Right forelimb (tissue), 1 donor: ENCODE measurements around the gene NBAS.
"Not testable (repeated sequence)": the region's sequence is repeated elsewhere in the genome, so short reads cannot be mapped to it uniquely, and the experiment has no call there.

Experiments
- DNase-seq: peaks from one replicate; pipeline ENCODE4 v3.0.0-alpha.2; 2018

Gene NBAS

DNA sequence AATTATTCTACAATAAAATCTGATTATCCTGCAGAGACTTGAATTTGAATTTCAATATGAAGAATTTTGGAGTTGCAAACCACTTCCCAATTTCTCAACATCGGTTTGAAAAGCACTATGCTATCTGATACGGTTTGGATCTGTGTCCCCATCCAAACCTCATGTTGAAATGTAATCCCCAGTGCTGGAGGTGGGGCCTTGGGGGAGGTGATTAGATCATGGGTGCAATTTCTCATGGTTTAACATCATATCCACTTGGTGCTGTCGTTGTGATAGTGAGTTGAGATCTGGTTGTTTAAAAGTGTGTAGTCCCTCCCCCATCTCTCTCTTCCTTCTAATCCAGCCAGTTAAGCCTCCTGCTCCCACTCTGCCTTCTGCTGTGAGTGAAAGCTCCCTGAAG lies 205.7 kb downstream of the NBAS start:
- DNase-seq: no peak

DNA sequence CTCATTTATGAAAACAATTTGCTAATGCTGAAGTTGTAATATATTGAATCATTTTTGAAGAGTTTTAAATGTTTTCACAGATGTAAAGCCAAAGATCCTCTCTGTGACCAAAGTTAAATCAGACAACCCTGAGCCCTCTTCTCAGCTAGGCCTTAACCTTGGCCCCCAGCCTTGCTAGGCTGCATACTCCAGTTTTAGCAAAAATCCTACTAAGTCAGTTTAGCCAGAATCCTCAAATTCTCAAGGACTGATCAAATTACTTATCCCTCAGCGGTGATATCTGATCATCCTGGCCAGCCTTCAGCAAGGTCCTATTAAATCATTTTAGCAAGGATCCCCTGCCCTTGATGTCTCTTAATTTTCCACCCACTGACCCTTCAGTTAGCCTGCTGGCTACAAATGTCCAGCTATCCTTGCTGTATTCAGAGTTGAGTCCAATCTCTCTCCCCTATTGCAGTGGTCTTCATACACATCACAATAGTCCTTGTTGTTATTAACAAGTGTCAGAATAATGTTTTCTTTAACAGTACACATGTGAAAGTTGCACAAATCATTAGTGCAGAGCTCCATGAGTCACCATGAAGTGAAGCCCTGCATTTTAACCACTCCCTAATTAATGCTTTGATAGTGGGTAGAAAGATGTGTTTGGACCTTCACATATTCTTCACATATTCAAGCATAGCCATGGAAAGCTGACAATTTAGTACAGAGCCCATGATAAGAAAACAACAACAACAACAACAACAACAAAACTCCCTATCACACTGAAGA lies 206.4 kb downstream of the NBAS start:
- no peak for DNase-seq

DNA sequence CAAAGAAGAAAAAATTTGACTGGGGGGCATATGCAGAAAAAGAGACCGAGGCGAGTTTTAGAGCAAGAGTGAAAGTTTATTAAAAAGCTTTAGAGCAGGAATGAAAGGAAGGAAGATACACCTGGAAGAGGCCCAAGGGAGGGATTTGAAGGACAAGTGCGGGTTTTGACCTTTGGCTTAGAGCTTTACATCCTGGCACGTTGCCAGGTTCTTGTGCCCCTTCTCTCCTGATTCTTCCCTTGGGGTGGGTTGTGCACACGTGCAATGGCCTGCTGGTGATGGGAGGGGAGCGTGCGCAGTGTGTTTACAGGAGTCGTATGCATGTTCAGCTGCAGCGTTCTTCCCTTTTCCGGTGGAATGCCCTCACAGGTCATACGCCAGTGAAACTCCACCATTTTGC lies 208.8 kb downstream of the NBAS start:
- no peak for DNase-seq

DNA sequence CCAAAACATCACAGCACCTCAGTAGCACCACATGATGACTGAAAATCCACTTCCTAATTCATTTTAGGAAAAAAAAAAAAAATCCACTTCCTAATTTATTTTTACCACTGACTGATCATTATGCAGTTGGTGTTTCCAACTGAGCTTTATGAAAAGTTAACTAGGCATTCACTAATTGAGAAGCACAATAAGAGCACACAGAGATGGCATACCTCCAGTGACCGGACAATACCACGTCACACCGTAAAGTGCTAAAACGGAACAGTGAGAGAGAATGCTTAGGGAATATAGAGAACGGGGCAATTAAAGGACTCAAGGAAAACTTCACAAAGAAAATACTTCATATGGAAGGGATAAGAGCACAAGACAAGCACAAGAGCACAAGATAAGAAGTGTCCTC lies 212.5 kb downstream of the NBAS start:
- DNase-seq: no peak

DNA sequence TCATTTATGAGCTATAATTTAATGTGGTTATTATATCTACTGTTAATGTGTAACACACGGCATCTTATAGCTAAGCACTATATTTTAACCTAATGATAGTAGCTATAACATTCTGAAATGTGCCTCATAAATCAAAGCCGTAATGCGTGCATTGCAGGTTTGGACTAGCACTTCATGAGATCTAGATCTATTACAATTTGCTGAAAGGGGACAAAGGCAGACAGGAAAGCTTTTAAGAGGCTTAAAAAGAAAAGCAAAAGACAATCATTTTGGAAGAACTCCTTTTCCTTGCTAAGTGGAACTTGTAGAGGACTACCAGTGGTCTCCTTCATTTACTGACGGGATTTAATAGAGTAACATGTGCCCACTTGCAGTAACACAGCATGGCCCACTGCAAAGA lies 213.1 kb downstream of the NBAS start:
- no peak for DNase-seq

DNA sequence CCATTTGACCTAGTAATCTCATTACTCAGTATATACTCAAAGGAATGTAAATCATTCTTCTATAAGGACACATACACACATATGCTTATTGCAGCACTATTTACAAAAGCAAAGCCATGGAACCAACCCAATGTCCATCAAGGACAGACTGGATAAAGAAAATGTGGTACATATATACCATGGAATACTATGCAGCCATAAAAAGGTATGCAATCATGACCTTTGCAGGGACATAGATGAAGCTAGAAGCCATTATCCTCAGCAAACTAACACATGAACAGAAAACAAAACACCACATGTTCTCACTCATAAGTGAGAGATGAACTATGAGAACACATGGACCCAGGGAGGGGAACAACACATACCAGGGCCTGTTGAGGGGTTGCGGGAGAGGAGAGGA lies 214.5 kb downstream of the NBAS start:
- DNase-seq: no peak

DNA sequence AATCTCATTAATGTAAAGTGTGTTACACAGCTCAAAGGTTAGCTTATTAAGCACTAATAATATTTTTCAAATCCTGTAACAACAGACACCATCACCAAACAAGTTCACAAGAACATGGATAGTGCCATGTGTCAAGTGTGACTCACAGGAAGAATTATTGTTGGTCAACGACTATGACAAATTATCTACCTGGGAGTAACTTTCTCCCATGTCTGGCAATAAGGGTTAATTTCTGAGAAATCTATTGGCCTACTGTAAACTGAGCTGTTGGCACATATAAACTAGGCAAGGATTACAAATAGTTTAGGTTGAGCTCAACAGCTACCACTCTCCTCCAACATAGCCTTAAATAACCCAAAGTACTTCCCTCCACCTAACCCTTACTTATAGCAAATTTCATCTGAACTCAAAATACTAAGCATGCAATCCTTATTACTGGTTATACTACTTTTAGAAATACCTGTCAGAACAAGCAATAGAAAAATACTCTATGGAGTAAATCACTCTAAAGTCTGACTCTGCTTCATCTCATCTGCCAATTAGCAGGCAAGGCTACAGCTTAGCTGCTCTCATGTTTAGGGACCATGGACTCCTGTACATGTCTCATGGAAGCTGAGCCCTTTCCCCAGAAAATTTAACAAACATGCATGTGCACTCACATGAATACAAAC lies 223.0 kb downstream of the NBAS start:
- no peak for DNase-seq

DNA sequence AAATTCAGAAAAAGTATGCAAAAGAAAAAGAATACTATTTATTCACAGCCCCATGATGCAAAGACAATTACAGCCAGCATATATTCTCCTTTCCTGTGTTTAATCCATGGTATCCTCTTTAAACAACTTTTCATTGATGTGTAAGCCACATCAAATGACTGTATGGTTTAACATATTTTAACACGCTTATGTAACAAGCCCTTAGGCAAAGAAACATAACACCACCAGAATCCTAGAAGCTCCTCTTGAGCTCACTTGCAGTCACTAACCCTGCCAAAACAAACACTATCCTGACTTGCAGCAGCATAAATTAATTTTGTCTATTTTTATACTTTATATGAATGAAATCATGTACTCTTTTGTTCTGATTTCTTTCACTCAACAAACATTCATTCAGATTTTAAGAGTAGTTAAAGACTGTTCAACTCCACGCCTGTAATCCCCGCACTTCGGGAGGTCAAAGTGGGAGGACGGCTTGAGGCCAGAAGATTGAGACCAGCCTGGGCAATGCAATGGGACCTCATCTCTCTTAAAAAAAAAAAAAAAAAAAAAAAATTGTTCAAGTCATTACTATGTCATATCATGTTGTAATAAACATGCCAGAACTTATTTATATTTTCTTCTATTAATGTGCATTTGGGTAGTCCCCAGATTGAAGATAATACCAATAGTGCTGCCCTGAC lies 226.3 kb downstream of the NBAS start:
- no peak for DNase-seq

DNA sequence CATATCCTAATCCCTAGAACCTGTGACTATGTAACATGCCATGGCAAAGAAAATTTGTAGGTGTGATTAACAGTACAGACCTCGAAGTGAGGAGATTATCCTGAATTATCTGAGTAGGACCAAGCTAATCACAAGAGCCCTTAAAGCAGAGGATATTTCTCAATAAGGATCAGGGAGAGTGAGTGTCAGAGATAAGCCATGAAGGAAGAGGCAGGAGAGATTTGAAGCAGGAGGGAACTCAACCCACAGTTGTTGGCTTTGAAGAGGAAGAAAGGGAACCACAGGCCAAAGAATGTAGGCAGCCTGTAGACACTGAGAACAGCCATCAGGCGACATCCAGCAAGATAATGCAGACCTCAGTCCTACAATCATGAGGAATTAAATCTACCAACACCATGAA lies 229.3 kb downstream of the NBAS start:
- no peak for DNase-seq

DNA sequence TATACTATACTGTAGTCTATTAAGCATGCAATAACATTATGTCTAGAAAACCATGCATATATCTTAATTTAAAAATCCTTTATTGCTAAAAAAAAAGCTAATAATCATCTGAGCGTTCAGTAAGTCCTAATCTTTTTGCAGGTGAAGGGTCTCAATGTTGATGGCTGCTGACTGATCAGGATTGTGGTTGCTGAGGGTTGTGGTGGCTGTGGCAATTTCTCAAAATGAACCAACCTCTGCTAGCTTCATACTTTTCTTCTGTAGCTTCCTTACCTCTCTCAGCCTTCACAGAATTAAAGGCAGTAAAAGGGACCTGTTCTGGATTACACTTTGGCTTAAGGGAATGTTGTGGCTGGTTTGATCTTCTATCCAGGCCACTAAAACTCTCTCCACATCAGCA lies 235.8 kb downstream of the NBAS start:
- DNase-seq: no peak

DNA sequence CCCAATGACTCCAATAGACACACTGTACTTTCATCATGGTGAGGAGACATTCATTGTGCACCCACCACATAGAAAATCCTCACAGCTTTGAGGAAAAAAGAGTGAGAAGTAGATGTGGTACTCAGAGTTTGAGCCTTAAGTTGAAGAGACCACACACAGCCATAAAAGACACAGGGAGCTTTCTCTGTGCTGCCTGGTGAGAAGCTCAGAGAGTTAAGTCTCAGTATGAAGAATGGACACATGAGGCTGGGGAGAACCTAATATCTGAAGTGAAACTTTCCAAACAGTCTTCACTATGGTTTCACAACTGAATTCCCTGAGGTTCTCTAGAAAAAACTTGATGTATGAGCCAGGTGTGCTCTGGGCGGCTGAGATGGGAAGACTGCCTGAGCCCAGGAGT lies 237.9 kb downstream of the NBAS start:
- DNase-seq: no peak

DNA sequence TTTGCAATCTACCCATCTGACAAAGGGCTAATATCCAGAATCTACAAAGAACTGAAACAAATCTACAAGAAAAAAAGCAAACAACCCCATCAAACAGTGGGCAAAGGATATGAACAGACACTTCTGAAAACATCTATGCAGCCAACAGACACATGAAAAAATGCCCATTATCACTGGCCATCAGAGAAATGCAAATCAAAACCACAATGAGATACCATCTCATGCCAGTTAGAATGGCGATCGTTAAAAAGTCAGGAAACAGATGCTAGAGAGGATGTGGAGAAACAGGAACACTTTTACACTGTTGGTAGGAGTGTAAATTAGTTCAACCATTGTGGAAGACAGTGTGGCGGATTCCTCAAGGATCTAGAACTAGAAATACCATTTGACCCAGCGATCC lies 239.7 kb downstream of the NBAS start:
- not testable (repeated sequence) for DNase-seq

DNA sequence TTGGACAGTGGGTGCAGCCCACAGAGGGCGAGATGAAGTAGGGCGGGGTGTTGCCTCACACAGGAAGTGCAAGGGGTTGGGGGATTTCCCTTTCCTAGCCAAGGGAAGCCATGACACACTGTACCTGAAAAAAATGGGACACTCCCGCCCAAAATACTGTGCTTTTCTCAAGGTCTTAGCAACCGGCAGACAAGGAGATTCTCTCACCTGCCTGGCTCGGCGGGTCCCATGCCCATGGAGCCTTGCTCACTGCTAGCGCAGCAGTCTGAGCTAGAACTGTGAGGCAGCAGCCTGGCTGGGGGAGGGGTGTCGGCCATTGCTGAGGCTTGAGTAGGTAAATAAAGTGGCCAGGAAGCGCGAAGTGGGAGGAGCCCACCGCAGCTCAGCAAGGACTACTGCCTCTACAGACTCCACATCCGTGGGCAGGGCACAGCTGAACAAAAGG lies 244.7 kb downstream of the NBAS start:
- no peak for DNase-seq

DNA sequence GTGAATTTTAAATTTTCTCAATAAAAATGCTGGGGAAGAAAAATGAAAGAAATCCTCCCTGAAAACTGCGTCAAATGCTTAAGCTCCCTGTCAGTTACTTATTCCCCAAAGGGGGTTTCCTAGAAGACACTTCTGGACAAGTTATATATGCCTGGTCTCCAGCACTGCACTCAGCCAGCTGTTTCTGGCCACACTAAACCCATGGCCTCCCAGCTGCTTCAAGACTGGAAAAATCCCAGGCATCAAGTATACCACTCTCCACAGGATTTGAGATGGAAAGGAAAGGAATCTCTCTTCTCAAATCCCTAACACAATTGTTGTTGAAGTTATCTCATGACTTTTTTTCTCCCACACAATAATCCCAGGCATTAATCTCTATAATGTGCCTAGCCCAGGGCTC lies 245.7 kb downstream of the NBAS start:
- no peak for DNase-seq

DNA sequence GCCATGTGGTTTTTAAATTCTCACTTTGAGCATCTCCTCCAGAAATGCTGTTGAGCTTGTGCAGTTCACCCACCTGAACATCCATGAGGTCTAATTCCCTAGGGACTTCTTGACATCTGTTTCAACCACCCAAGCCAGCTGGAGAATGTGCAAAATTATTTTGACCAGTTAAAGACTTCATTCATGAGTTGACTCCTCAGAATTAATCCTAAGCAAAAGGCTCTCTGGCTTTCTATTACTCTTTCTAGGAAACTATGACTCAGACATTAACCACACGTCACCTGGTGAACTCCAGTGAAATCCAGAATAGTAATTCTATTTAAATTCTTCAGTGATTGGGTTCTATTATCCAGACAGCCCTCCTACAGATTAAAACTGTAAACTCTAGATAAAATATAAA lies 247.5 kb downstream of the NBAS start:
- no peak for DNase-seq

DNA sequence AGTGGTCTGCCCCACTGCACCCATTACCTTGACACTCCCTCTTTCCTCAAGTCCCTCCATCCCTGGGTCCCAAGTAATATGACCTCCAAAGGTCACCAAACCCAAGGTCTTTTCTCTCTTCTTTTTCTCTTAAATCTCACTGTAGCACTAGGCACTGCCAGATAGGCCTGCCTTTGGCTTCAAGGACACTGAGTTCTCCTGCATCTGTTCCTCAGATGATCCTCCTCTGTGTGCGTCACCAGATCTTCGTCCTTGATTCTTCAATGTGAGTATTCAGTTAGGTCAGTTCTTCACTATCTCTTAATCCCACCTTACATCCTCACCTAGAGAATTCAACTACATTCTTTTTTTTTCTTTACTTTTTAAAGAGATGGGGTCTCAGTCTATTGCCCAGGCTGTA lies 249.2 kb downstream of the NBAS start:
- no peak for DNase-seq

DNA sequence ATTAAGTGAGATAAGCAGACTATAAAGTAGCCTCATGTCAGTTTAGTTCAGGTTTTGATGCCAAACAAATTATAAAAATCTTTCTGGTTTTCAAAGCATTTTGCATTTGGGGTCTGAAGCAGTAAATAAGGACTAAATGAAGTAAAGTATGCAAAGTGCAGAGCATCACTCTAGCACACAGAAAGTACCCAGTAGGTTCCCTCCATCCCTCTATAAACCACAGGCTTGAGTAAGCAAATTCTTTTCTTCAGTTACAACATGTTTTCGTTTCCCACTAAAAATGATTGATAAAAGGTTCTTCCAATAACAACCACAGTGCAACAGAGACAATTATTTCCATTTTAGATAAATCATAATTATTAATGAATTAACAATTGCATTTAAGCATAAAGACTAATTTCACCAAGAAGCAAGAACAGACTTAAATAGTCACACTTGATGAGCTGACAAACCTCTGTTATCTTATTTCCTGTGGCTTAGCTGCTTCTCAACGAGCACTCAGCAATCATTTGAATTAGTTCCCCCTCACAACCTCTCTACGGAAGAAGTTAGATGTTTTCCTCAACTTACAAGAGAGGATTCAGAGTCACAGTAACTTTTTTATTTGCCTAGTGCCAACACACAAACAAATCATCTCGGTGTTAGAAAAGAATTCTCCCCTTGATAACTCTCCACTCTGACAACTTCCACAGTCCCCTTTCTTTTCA lies 249.8 kb downstream of the NBAS start:
- no peak for DNase-seq

DNA sequence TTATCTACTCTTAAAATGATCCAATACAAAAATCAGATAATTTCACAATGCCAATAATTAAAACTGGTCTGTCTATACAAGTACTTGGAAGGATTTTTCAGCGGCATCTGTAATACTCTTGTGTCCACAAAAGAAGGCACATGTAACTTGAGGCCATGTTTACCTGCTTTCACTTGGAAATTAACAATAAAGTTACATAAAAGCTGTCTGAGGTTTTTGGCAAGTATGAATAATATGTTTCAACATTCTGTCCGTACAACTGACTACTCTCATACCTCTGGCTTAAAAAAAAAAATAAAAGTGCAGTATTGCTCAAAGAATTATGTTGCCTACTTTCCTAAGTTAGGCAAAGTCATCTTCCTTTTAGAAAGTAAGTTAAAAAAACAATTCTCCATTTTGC lies 253.6 kb downstream of the NBAS start:
- DNase-seq: no peak

DNA sequence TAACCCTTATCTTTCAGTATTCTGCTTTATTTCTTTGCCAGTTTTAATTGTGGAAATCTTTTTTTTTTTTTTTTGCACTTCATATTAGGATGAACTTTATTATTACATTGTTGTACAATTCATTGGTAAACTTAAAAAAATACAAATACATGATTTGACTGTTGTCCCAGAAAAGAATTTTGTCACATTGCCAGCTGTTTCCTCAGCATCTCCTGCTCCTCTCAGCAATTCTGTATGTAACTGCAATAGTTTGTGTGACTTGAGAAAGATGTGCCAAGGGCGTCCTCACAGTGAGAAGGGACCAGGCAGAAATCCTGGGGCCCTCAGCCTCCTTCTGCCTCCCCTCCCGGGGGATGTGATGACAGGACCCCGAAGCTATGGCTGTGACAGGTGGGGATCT lies 254.4 kb downstream of the NBAS start:
- DNase-seq: no peak

DNA sequence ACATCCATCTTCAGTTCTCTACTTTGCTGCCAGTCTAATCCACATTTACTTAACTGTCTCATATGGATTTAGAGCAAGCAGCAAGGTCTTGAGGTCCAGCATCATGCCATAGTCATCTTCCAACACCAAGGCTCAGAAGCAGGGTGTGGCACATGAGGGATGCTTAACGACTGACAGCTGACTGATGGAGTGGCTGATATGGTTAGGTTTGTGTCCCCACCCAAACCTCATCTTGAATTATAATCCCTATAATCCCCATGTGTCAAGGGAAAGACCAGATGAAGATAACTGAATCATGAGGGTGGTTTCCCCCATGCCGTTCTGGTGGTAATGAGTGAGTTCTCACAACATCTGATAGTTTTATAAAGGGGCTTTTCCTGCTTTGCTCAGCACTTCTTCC lies 257.3 kb downstream of the NBAS start:
- DNase-seq: no peak

DNA sequence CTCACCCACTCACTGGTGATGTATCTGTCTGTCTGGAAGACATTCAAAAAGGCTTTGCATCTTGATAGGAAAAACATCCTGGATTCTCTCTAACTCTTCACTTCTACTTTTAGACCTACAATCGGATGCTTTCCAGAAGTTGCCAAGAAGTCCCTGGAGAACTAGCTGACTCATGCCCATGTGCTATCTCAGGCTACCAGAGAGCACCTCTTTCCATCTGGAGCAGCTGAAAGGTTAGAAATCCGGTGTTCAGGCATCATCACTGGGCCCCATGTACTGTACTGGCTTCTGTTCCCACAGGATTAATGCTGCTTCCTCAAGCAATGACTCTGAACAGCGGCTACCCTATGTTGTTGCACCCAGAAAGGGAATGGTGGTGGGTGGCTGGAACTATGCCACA lies 259.0 kb downstream of the NBAS start:
- DNase-seq: no peak

DNA sequence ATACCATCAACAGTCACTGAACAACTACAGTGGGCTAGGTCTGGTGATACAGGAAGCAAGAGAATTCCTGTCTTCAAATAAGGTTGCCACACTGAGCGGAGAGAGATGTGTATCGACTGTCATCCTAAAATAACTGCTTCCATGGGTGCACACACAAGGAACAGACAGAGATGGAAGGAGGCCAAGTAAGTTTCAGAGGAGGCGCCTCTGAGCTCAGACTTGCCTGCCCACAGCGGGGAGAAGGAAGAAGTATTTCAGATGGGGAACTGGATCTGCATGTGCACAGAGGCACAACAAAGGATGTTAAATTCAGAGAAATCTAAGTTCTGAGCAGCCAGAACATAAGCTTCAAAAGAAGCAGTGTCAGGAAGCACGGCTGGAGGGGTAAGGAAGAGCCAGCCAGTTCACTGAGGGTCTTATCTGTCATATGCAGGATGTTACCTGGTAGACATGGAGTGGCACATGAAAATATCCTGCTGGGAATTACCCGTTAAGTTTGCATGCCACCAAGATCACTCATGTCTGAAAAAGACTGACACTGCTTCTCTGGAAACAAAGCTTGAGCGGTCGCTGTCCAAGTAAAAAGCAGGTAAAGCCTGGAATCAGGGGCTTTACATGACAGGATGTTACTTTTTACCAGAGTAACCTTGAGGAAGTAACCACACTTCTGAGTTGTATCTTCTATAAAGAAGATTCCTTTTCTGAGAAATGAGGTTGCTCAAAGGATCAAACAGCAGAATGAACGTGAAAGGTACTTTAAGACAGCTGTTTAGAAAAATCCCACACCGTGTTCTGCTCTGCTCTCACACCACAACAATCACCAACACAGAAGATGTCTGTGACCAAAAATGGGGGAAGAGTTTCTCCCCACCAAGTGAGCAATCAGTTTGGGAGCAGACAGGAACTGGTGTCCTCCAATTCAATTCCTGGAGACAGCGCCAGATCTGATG lies 260.2 kb downstream of the NBAS start:
- no peak for DNase-seq
